MV-4-11 (cell line): ENCODE data around the gene CEP112.

Source experiments
- DNase-seq: peaks from one replicate; lab custom pipeline; 2025; lab: John Stamatoyannopoulos, UW

CEP112 gene

GRCh38 chr17:66211047-66211810 is 19.3 kb upstream of the CEP112 start:
- DNase-seq, result no peak

- DNase-seq, result no peak
Observed at GRCh38 chr17:66210208-66210574, 18.3 kb upstream of the CEP112 start.

- no peak for DNase-seq
Observed at GRCh38 chr17:66207936-66208335, 16.0 kb upstream of the CEP112 start.

GRCh38 chr17:66203274-66204015 is 11.5 kb upstream of the CEP112 start:
- no peak for DNase-seq

- peak; percentile 69 for DNase-seq
Observed at GRCh38 chr17:66200685-66201092, 8.8 kb upstream of the CEP112 start.

GRCh38 chr17:66198242-66198641 is 6.3 kb upstream of the CEP112 start:
- DNase-seq, result no peak

- no peak for DNase-seq
Observed at GRCh38 chr17:66192378-66192687, 400 bp upstream of the CEP112 start.

- DNase-seq, result no peak
Observed at GRCh38 chr17:66190738-66191592, 968 bp downstream of the CEP112 start.

GRCh38 chr17:66187718-66188117 is 4.2 kb downstream of the CEP112 start:
- no peak for DNase-seq

GRCh38 chr17:66185862-66186261 is 6.1 kb downstream of the CEP112 start:
- DNase-seq, result no peak

GRCh38 chr17:66184392-66184791 is 7.5 kb downstream of the CEP112 start:
- no peak for DNase-seq

- DNase-seq, result no peak
Observed at GRCh38 chr17:66183529-66183928, 8.4 kb downstream of the CEP112 start.

GRCh38 chr17:66178642-66179041 is 13.3 kb downstream of the CEP112 start:
- no peak for DNase-seq

- no peak for DNase-seq
Observed at GRCh38 chr17:66177048-66177447, 14.9 kb downstream of the CEP112 start.

GRCh38 chr17:66175892-66176291 is 16.0 kb downstream of the CEP112 start:
- no peak for DNase-seq

GRCh38 chr17:66172691-66173223 is 19.2 kb downstream of the CEP112 start:
- no peak for DNase-seq

- DNase-seq, result no peak
Observed at GRCh38 chr17:66172144-66172543, 19.8 kb downstream of the CEP112 start.

GRCh38 chr17:66171692-66172091 is 20.2 kb downstream of the CEP112 start:
- DNase-seq, result no peak

- no peak for DNase-seq
Observed at GRCh38 chr17:66171172-66171571, 20.8 kb downstream of the CEP112 start.

- no peak for DNase-seq
Observed at GRCh38 chr17:66169839-66170238, 22.1 kb downstream of the CEP112 start.

- DNase-seq, result no peak
Observed at GRCh38 chr17:66167189-66167815, 24.6 kb downstream of the CEP112 start.

- no peak for DNase-seq
Observed at GRCh38 chr17:66165537-66166123, 26.3 kb downstream of the CEP112 start.
